Astrocyte of the cerebellum (primary cell): ENCODE data around the gene LGR4.
A peak's percentile ranks its signal among the peaks of the same experiment; 100 is the strongest.

Experiments used
- DNase-seq: peaks from one replicate; pipeline ENCODE4 v3.0.0-alpha.2; 2011; ENCODE audit warnings: low read depth
- H3K4me3 ChIP-seq: 2 replicates; pipeline ENCODE4 v1.5.1; 2011; ENCODE audit warnings: mild to moderate bottlenecking, low read depth, low read length, moderate library complexity
- CTCF ChIP-seq: IDR thresholded peaks from 2 replicates; pipeline ENCODE4 v1.5.1; 2012; ENCODE audit warnings: low read length, low read depth, moderate library complexity, mild to moderate bottlenecking; ENCODE audit errors: missing control alignments
- in situ Hi-C: cut with HindIII; loops from 2 replicates; pipeline ENCODE4 v1.10.0; 2017; ENCODE audit warnings: low sequenced_read_pairs

Gene LGR4

GRCh38 chr11:27475622-27476021 is 3.0 kb upstream of the LGR4 start:
- in situ Hi-C loops, result no loop called here
- H3K4me3 ChIP-seq, result no peak overlapping the region
- DNase-seq, result no peak
- TF ChIP-seq CTCF, result no peak

- DNase-seq, result no peak
- in situ Hi-C loops, result no loop called here
- peak overlapping the region; percentile 88 for H3K4me3 ChIP-seq
- no peak for TF ChIP-seq CTCF
Observed at GRCh38 chr11:27473017-27473406, 422 bp upstream of the LGR4 start.

GRCh38 chr11:27471589-27472397 is 797 bp downstream of the LGR4 start:
- no peak for TF ChIP-seq CTCF
- in situ Hi-C loops, result no loop called here
- peak overlapping the region; percentile 88 for H3K4me3 ChIP-seq
- no peak for DNase-seq

- TF ChIP-seq CTCF, result no peak
- peak overlapping the region; percentile 88 for H3K4me3 ChIP-seq
- in situ Hi-C loops, result no loop called here
- DNase-seq, result no peak
Observed at GRCh38 chr11:27470826-27471588, 1.6 kb downstream of the LGR4 start.

GRCh38 chr11:27470166-27470565 is 2.4 kb downstream of the LGR4 start:
- TF ChIP-seq CTCF, result no peak
- H3K4me3 ChIP-seq, result peak overlapping the region; percentile 88
- in situ Hi-C loops, result no loop called here
- no peak for DNase-seq

GRCh38 chr11:27468995-27469695 is 3.4 kb downstream of the LGR4 start:
- in situ Hi-C loops, result no loop called here
- H3K4me3 ChIP-seq, result peak overlapping the region; percentile 88
- no peak for TF ChIP-seq CTCF
- no peak for DNase-seq
